Neural cell (in vitro differentiated cells): ENCODE results near the gene MGST1. TPM values are rescaled to one million over a fixed set of nuclear protein-coding genes. Genes with fewer than 3 reads are reported as not detected.
"Not testable (repeated sequence)": the region's sequence is repeated elsewhere in the genome, so short reads cannot be mapped to it uniquely, and the experiment has no call there.

Experiments
- H2AFZ ChIP-seq: fragments of 200-600, 300-800 bp; sonication (generic), shearing (Covaris generic); 2 replicates; pipeline ENCODE4 v1.6.0; 2014; ENCODE audit warnings: low read depth, mild to moderate bottlenecking, antibody characterized with exemption, low read length, moderate library complexity
- H3F3A ChIP-seq: fragments of 200-600 bp; shearing (Covaris generic); 2 replicates; pipeline ENCODE4 v1.6.1; 2016; ENCODE audit warnings: mild to moderate bottlenecking, moderate library complexity, mixed read lengths, antibody characterized with exemption, low read length; ENCODE audit not compliant: insufficient read depth, poor library complexity, severe bottlenecking
- H3K27ac ChIP-seq: fragments of 200-600, 300-800 bp; sonication (generic), shearing (Covaris generic); 2 replicates; pipeline ENCODE4 v1.5.1; 2014; ENCODE audit warnings: mild to moderate bottlenecking, low read length, moderate library complexity
- H3K27me3 ChIP-seq: fragments of 300-800, 200-600 bp; sonication (generic), shearing (Covaris generic); 2 replicates; pipeline ENCODE4 v1.6.0; 2014; ENCODE audit warnings: mild to moderate bottlenecking, low read depth, low read length, moderate library complexity; ENCODE audit not compliant: insufficient read depth
- H3K36me3 ChIP-seq: fragments of 300-800, 200-600 bp; sonication (generic), shearing (Covaris generic); 2 replicates; pipeline ENCODE4 v1.5.1; 2014; ENCODE audit warnings: mild to moderate bottlenecking, antibody characterized with exemption, low read length, moderate library complexity; ENCODE audit not compliant: insufficient read depth
- H3K4me2 ChIP-seq: fragments of 300-800, 200-600 bp; sonication (generic), shearing (Covaris generic); 2 replicates; pipeline ENCODE4 v1.6.0; 2014; ENCODE audit warnings: mild to moderate bottlenecking, low read length
- H3K4me3 ChIP-seq: fragments of 300-800, 200-600 bp; sonication (generic), shearing (Covaris generic); 2 replicates; pipeline ENCODE4 v1.5.1; 2014; ENCODE audit warnings: mild to moderate bottlenecking, low read length, moderate library complexity
- H3K79me2 ChIP-seq: fragments of 200-600 bp; shearing (Covaris generic); replicated peaks from 2 replicates; pipeline ENCODE4 v1.6.0; 2014; ENCODE audit warnings: mild to moderate bottlenecking, low read length, moderate library complexity; ENCODE audit not compliant: insufficient read depth
- H3K9ac ChIP-seq: fragments of 300-800, 200-600 bp; sonication (generic), shearing (Covaris generic); 2 replicates; pipeline ENCODE4 v1.6.1; 2016; ENCODE audit warnings: mild to moderate bottlenecking, low read length, mixed read lengths
- H3K9me2 ChIP-seq: fragments of 200-600 bp; shearing (Covaris generic); 2 replicates; pipeline ENCODE4 v1.6.1; 2016; ENCODE audit warnings: mild to moderate bottlenecking, low read length, mixed read lengths; ENCODE audit not compliant: insufficient read depth
- H3K9me3 ChIP-seq: fragments of 200-600, 300-800 bp; sonication (generic), shearing (Covaris generic); 2 replicates; pipeline ENCODE4 v1.6.1; 2016; ENCODE audit warnings: mild to moderate bottlenecking, mixed run types, low read length, moderate library complexity, mixed read lengths
- H4K20me1 ChIP-seq: fragments of 200-600 bp; shearing (Covaris generic); 2 replicates; pipeline ENCODE4 v1.6.1; 2016; ENCODE audit warnings: mild to moderate bottlenecking, mixed run types; ENCODE audit not compliant: insufficient read depth
- CTCF ChIP-seq: fragments of 450-650 bp; IDR thresholded peaks from 2 replicates; pipeline ENCODE4 v1.5.1; 2014; ENCODE audit warnings: antibody characterized with exemption, mild to moderate bottlenecking, moderate library complexity; ENCODE audit not compliant: poor library complexity, severe bottlenecking
- EP300 ChIP-seq: fragments of 450-650 bp; conservative IDR thresholded peaks from 2 replicates; pipeline ENCODE4 v1.6.1; 2014; ENCODE audit warnings: antibody characterized with exemption, mild to moderate bottlenecking, moderate library complexity; ENCODE audit not compliant: poor library complexity, severe bottlenecking
- EZH2 ChIP-seq: fragments of 200-600, 300-800 bp; shearing (Covaris generic), sonication (generic); IDR thresholded peaks from 2 replicates; pipeline ENCODE4 v1.6.1; 2014; ENCODE audit warnings: antibody characterized with exemption, low read length, borderline replicate concordance, mild to moderate bottlenecking; ENCODE audit not compliant: insufficient read depth, poor library complexity, severe bottlenecking
- MXI1 ChIP-seq: fragments of 450-650 bp; conservative IDR thresholded peaks from 2 replicates; pipeline ENCODE4 v1.6.1; 2014; ENCODE audit warnings: antibody characterized with exemption, mild to moderate bottlenecking; ENCODE audit not compliant: poor library complexity, severe bottlenecking
- POLR2AphosphoS5 ChIP-seq: IDR thresholded peaks from 2 replicates; pipeline ENCODE4 v1.6.1; 2012
- RAD21 ChIP-seq: fragments of 450-650 bp; conservative IDR thresholded peaks from 2 replicates; pipeline ENCODE4 v1.6.1; 2014; ENCODE audit warnings: antibody characterized with exemption, mild to moderate bottlenecking, moderate library complexity
- REST ChIP-seq: IDR thresholded peaks from 2 replicates; pipeline ENCODE4 v1.6.1; 2012; ENCODE audit warnings: borderline replicate concordance
- SMC3 ChIP-seq: fragments of 450-650 bp; conservative IDR thresholded peaks from 2 replicates; pipeline ENCODE4 v1.6.1; 2014; ENCODE audit warnings: antibody characterized with exemption, mild to moderate bottlenecking, moderate library complexity; ENCODE audit not compliant: poor library complexity
- TAF1 ChIP-seq: IDR thresholded peaks from 2 replicates; pipeline ENCODE4 v1.6.1; 2012; ENCODE audit warnings: low read depth
- polyA plus RNA-seq: library from polyadenylated mRNA; depleted of rRNA; stranded (reverse); fragments of >200 nt; gene quantifications from 2 replicates; pipeline ENCODE4 v1.2.3, GENCODE V29; 2014

Gene MGST1
- polyA plus RNA-seq, 1 donor from 2014 or later = 3.7 TPM

- H3K4me2 ChIP-seq, H4K20me1 ChIP-seq, H2AFZ ChIP-seq, H3K36me3 ChIP-seq, H3K4me3 ChIP-seq, H3K27me3 ChIP-seq, H3K9ac ChIP-seq, H3K79me2 ChIP-seq, H3K9me3 ChIP-seq, H3F3A ChIP-seq, H3K9me2 ChIP-seq: not testable (repeated sequence)
- peak overlapping the region; percentile 53 for H3K27ac ChIP-seq
- peak; percentile 25 for TF ChIP-seq SMC3
- peak; percentile 98 for TF ChIP-seq EP300
- TF ChIP-seq POLR2AphosphoS5 = peak; percentile 86
These were observed 54.4 kb downstream of the MGST1 start for GRCh38 chr12:16401835-16402234.

DNA sequence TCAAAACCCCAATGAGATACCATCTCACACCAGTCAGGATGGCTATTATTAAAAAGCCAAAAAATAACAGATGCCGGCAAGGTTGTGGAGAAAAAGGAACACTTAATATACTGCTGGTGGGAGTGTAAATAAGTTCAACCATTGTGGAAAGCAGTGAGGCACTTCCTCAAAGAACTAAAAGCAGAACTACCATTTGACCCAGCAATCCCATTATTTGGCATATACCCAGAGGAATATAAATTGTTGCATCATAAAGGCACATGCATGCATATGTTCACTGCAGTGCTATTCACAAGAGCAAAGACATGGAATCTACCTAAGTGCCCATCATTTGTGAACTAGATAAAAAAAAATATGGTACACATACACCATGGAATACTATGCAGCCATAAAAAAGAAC, 59.9 kb downstream of the MGST1 start:
- Histone ChIP-seq H4K20me1 (no peaks in the 10 kb centered on the region), H3K79me2 (no peaks in the 10 kb centered on the region), H3F3A (no peaks in the 10 kb centered on the region), H3K9me3 (no peaks in the 10 kb centered on the region), H3K9ac (no peak overlapping the region), H3K27me3 (no peaks in the 10 kb centered on the region), H3K4me3 (no peak overlapping the region), H3K4me2 (no peak overlapping the region), H3K27ac (no peak overlapping the region), H3K36me3 (no peaks in the 10 kb centered on the region), H3K9me2 (no peaks in the 10 kb centered on the region), H2AFZ (no peak overlapping the region)
- TF ChIP-seq TAF1 (no peak), SMC3 (no peak), POLR2AphosphoS5 (no peak), EZH2 (no peak), EP300 (no peak), MXI1 (no peak), CTCF (no peak), RAD21 (no peak), REST (no peak)

Other genes starting within 250 kb of the MGST1 start
- gene SLC15A5, start 70.0 kb upstream of the MGST1 start, polyA plus RNA-seq = not detected in 2 replicates